OCI-LY1 (cell line): Measurements from ENCODE around the gene ESAM.

Experiments
- H2AFZ ChIP-seq: fragments of 200-600 bp; sonication (generic), shearing (Covaris generic); 2 replicates; pipeline ENCODE4 v1.6.0; 2014; ENCODE audit warnings: antibody characterized with exemption, mild to moderate bottlenecking, low read length
- H3F3A ChIP-seq: fragments of 200-600 bp; sonication (generic), shearing (Covaris generic); 2 replicates; pipeline ENCODE4 v1.6.0; 2014; ENCODE audit warnings: mild to moderate bottlenecking, antibody characterized with exemption, low read length, moderate library complexity; ENCODE audit not compliant: insufficient read depth
- H3K27ac ChIP-seq: fragments of 200-600 bp; sonication (generic); 2 replicates; pipeline ENCODE4 v1.5.1; 2014; ENCODE audit warnings: low read length, mixed run types, mild to moderate bottlenecking, low read depth; ENCODE audit not compliant: poor library complexity, severe bottlenecking
- H3K27me3 ChIP-seq: fragments of 200-600 bp; sonication (generic); 2 replicates; pipeline ENCODE4 v1.6.0; 2014; ENCODE audit warnings: antibody characterized with exemption, mild to moderate bottlenecking, low read length, moderate library complexity; ENCODE audit not compliant: insufficient read depth
- H3K36me3 ChIP-seq: fragments of 200-600 bp; sonication (generic); 2 replicates; pipeline ENCODE4 v1.6.1; 2014; ENCODE audit warnings: mild to moderate bottlenecking, antibody characterized with exemption, low read length, moderate library complexity, mixed read lengths; ENCODE audit not compliant: insufficient read depth
- H3K4me1 ChIP-seq: fragments of 200-600 bp; sonication (generic); 2 replicates; pipeline ENCODE4 v1.5.1; 2014; ENCODE audit warnings: mild to moderate bottlenecking, low read length, moderate library complexity; ENCODE audit not compliant: insufficient read depth, severe bottlenecking
- H3K4me2 ChIP-seq: fragments of 200-600 bp; sonication (generic), shearing (Covaris generic); 2 replicates; pipeline ENCODE4 v1.6.1; 2014; ENCODE audit warnings: low read length
- H3K4me3 ChIP-seq: fragments of 200-600 bp; sonication (generic); 2 replicates; pipeline ENCODE4 v1.5.1; 2014; ENCODE audit warnings: low read length, low read depth, mild to moderate bottlenecking, mixed read lengths; ENCODE audit not compliant: poor library complexity, severe bottlenecking
- H3K79me2 ChIP-seq: fragments of 200-600 bp; shearing (Covaris generic); 2 replicates; pipeline ENCODE4 v1.6.1; 2016; ENCODE audit warnings: mixed run types, low read length, mixed read lengths; ENCODE audit not compliant: insufficient read depth
- H3K9ac ChIP-seq: fragments of 200-600 bp; sonication (generic), shearing (Covaris generic); 2 replicates; pipeline ENCODE4 v1.6.1; 2014; ENCODE audit warnings: mild to moderate bottlenecking, low read length, mixed read lengths
- H3K9me2 ChIP-seq: fragments of 200-600 bp; sonication (generic), shearing (Covaris generic); 2 replicates; pipeline ENCODE4 v1.6.1; 2014; ENCODE audit warnings: low read depth, mild to moderate bottlenecking, low read length, mixed read lengths
- H3K9me3 ChIP-seq: fragments of 200-600 bp; shearing (Covaris generic); 2 replicates; pipeline ENCODE4 v1.6.1; 2014; ENCODE audit warnings: low read length, mixed read lengths
- H4K20me1 ChIP-seq: fragments of 200-600 bp; sonication (generic), shearing (Covaris generic); 2 replicates; pipeline ENCODE4 v1.6.0; 2016; ENCODE audit warnings: mild to moderate bottlenecking, low read length; ENCODE audit not compliant: insufficient read depth
- CTCF ChIP-seq: fragments of 200-600 bp; sonication (generic), shearing (Covaris generic); IDR thresholded peaks from 2 replicates; pipeline ENCODE4 v1.5.1; 2017; ENCODE audit warnings: mild to moderate bottlenecking, antibody characterized with exemption, low read length, moderate library complexity, mixed read lengths
- EZH2 ChIP-seq: fragments of 200-600 bp; sonication (generic), shearing (Covaris generic); IDR thresholded peaks from 2 replicates; pipeline ENCODE4 v1.8.0; 2017; ENCODE audit warnings: borderline replicate concordance, mixed run types, mild to moderate bottlenecking, antibody characterized with exemption, low read length, moderate library complexity, mixed read lengths

Gene ESAM

GRCh38 chr11:124717421-124717785 is 44.7 kb downstream of the ESAM start:
- no peak overlapping the region for H3K4me2 ChIP-seq
- H3K9me3 ChIP-seq: no peaks in the 10 kb centered on the region
- no peak overlapping the region for H3K4me3 ChIP-seq
- H3K27me3 ChIP-seq: no peaks in the 10 kb centered on the region
- H2AFZ ChIP-seq: no peak overlapping the region
- H3K79me2 ChIP-seq: no peaks in the 10 kb centered on the region
- H3K27ac ChIP-seq: no peak overlapping the region
- H4K20me1 ChIP-seq: no peaks in the 10 kb centered on the region
- no peaks in the 10 kb centered on the region for H3K36me3 ChIP-seq
- H3K9me2 ChIP-seq: no peaks in the 10 kb centered on the region
- H3F3A ChIP-seq: no peaks in the 10 kb centered on the region
- no peak overlapping the region for H3K9ac ChIP-seq
- TF ChIP-seq CTCF: no peak
- TF ChIP-seq EZH2: no peak
- no peaks in the 10 kb centered on the region for H3K4me1 ChIP-seq

GRCh38 chr11:124716591-124716990 is 45.5 kb downstream of the ESAM start:
- Histone ChIP-seq H3K79me2 (no peaks in the 10 kb centered on the region), H4K20me1 (no peaks in the 10 kb centered on the region), H3K36me3 (no peaks in the 10 kb centered on the region), H3K4me1 (no peaks in the 10 kb centered on the region), H3F3A (no peaks in the 10 kb centered on the region), H2AFZ (no peak overlapping the region), H3K9me3 (no peaks in the 10 kb centered on the region), H3K9ac (no peak overlapping the region), H3K4me3 (no peak overlapping the region), H3K9me2 (no peaks in the 10 kb centered on the region), H3K27ac (no peak overlapping the region), H3K4me2 (no peak overlapping the region), H3K27me3 (no peaks in the 10 kb centered on the region)
- TF ChIP-seq EZH2 (no peak), CTCF (no peak)

GRCh38 chr11:124712392-124712791 is 49.7 kb downstream of the ESAM start:
- Histone ChIP-seq H3K27me3 (no peaks in the 10 kb centered on the region), H3K9me2 (no peaks in the 10 kb centered on the region), H3K79me2 (no peaks in the 10 kb centered on the region), H2AFZ (no peak overlapping the region), H3K27ac (no peak overlapping the region), H3K4me2 (no peak overlapping the region), H3K9me3 (no peaks in the 10 kb centered on the region), H3K4me3 (no peak overlapping the region), H3F3A (no peaks in the 10 kb centered on the region), H3K9ac (no peak overlapping the region), H3K4me1 (no peaks in the 10 kb centered on the region), H3K36me3 (no peaks in the 10 kb centered on the region), H4K20me1 (no peaks in the 10 kb centered on the region)
- no peak for TF ChIP-seq CTCF
- no peak for TF ChIP-seq EZH2
